Neural crest cell (in vitro differentiated cells): ENCODE data around the gene INPP5J. TPM values are rescaled to one million over a fixed set of nuclear protein-coding genes. Genes with fewer than 3 reads are reported as not detected.

Experiments
- DNase-seq: peaks from one replicate; pipeline ENCODE4 v3.0.0; 2021; ENCODE audit warnings: low read depth, mixed read lengths, low spot score
- H3K27ac Mint-ChIP-seq: one replicate; pipeline ENCODE4 v1.8.0; 2021; ENCODE audit warnings: mild to moderate bottlenecking, mixed read lengths; ENCODE audit not compliant: unreplicated experiment
- H3K27me3 Mint-ChIP-seq: 2 replicates; pipeline ENCODE4 v1.8.0; 2021; ENCODE audit warnings: low read depth, mild to moderate bottlenecking, mixed read lengths
- H3K36me3 Mint-ChIP-seq: 2 replicates; pipeline ENCODE4 v1.8.0; 2021; ENCODE audit warnings: low read depth, mild to moderate bottlenecking, mixed read lengths
- H3K4me1 Mint-ChIP-seq: 2 replicates; pipeline ENCODE4 v1.8.0; 2021; ENCODE audit warnings: mixed read lengths
- H3K4me3 Mint-ChIP-seq: one replicate; pipeline ENCODE4 v1.8.0; 2021; ENCODE audit warnings: mild to moderate bottlenecking, mixed read lengths
- H3K9me3 Mint-ChIP-seq: 2 replicates; pipeline ENCODE4 v1.8.0; 2021; ENCODE audit warnings: mixed read lengths
- total RNA-seq: library from RNA; stranded (reverse); gene quantifications from 2 replicates; pipeline ENCODE4 v1.2.1, GENCODE V29; 2021
- TF ChIP-seq, protein P1 (sequence below): fragments of 200-600 bp; sonication (generic); conservative IDR thresholded peaks from 2 replicates; pipeline ENCODE4 v1.5.0; 2021; ENCODE audit warnings: antibody characterized with exemption, mild to moderate bottlenecking

INPP5J gene
- total RNA-seq, 1 donor from 2014 or later: 4.7 TPM

DNA sequence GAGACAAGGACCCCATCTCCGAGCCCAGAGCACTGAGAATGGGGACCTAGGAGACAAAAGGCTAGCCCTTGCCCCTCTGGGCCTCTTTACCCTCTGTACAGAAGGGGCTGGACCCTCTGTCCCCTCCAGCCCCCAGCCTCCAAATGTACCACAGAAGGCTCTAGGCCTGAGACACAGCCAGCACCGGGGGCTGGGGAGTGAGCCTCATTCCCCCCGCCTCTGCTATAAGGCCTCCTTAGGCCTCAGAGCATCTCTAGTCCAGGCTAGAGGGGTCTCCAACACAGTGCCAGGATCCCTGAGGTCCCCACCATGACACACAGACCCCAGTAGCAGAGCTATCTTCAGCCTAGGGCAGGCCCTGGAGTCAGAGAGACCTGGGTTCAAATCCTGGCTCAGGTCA, 36.8 kb upstream of the INPP5J start:
- no peaks in the 10 kb centered on the region for H3K36me3 Mint-ChIP-seq
- DNase-seq: no peak
- H3K4me1 Mint-ChIP-seq: peaks cover 41% of the 10 kb centered on the region
- TF ChIP-seq, protein P1, sequence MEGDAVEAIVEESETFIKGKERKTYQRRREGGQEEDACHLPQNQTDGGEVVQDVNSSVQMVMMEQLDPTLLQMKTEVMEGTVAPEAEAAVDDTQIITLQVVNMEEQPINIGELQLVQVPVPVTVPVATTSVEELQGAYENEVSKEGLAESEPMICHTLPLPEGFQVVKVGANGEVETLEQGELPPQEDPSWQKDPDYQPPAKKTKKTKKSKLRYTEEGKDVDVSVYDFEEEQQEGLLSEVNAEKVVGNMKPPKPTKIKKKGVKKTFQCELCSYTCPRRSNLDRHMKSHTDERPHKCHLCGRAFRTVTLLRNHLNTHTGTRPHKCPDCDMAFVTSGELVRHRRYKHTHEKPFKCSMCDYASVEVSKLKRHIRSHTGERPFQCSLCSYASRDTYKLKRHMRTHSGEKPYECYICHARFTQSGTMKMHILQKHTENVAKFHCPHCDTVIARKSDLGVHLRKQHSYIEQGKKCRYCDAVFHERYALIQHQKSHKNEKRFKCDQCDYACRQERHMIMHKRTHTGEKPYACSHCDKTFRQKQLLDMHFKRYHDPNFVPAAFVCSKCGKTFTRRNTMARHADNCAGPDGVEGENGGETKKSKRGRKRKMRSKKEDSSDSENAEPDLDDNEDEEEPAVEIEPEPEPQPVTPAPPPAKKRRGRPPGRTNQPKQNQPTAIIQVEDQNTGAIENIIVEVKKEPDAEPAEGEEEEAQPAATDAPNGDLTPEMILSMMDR: no peak
- H3K27ac Mint-ChIP-seq: peak overlapping the region; percentile 95
- no peaks in the 10 kb centered on the region for H3K9me3 Mint-ChIP-seq
- H3K4me3 Mint-ChIP-seq: peak overlapping the region; percentile 76
- peaks cover 5% of the 10 kb centered on the region for H3K27me3 Mint-ChIP-seq

DNA sequence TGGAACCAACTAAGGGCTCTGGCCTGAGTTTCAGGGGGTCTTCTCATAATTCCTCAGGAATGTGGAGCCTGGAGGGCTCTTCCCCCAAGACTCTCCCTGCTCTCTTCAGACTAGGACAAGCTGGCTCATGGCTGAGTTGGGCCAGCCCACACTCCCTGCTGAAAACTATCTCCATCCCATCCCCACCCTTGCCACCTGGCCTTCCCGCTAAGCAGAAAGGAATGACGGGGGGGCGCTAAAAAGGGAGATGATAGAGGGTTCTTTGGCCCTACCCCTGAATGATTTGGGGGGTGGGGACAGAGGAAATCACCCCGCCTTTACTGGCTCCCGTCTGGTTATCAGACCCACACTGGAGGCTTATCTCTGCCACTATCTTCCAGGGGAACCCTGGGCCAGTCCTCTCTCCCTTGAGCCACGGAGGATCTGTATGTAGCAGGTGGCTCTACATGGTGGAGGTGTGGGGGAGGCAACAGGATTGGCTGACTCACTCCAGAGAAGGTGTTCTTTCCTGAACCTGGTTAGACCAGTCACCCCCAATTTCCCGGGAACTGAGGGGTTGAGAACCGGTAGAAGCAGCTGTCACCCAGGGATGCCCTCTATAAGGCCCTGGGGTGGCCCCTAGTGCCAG, 35.9 kb upstream of the INPP5J start:
- DNase-seq: no peak
- TF ChIP-seq, protein P1: no peak
- H3K4me3 Mint-ChIP-seq: peak overlapping the region; percentile 76
- peaks cover 34% of the 10 kb centered on the region for H3K4me1 Mint-ChIP-seq
- peaks cover 5% of the 10 kb centered on the region for H3K27me3 Mint-ChIP-seq
- no peak overlapping the region for H3K27ac Mint-ChIP-seq
- H3K9me3 Mint-ChIP-seq: no peaks in the 10 kb centered on the region
- H3K36me3 Mint-ChIP-seq: no peaks in the 10 kb centered on the region

DNA sequence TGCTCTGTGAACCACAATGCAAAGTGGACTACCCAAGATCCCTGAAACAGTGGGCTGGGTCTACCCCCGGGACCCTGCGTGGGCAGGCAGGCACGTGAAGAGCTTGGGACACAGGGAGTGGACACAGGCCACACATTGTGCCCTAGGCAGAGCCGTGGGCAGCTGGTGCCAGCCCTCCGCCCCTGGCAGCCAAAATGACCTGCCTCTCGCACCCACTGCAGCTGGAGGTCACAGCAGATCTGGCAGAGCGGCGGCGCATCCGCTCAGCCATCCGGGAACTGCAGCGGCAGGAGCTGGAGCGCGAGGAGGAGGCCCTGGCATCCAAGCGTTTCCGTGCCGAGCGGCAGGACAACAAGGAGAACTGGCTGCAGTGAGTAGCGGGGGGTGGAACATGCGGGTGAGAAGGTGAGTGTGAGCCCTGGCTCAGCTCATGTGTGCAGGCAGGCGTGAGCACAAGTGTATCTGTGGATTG, 35.0 kb upstream of the INPP5J start:
- no peak for DNase-seq
- TF ChIP-seq, protein P1: no peak
- H3K27me3 Mint-ChIP-seq: peaks cover 5% of the 10 kb centered on the region
- no peaks in the 10 kb centered on the region for H3K36me3 Mint-ChIP-seq
- H3K4me1 Mint-ChIP-seq: peaks cover 26% of the 10 kb centered on the region
- peak overlapping the region; percentile 91 for H3K27ac Mint-ChIP-seq
- H3K9me3 Mint-ChIP-seq: no peaks in the 10 kb centered on the region
- no peak overlapping the region for H3K4me3 Mint-ChIP-seq

DNA sequence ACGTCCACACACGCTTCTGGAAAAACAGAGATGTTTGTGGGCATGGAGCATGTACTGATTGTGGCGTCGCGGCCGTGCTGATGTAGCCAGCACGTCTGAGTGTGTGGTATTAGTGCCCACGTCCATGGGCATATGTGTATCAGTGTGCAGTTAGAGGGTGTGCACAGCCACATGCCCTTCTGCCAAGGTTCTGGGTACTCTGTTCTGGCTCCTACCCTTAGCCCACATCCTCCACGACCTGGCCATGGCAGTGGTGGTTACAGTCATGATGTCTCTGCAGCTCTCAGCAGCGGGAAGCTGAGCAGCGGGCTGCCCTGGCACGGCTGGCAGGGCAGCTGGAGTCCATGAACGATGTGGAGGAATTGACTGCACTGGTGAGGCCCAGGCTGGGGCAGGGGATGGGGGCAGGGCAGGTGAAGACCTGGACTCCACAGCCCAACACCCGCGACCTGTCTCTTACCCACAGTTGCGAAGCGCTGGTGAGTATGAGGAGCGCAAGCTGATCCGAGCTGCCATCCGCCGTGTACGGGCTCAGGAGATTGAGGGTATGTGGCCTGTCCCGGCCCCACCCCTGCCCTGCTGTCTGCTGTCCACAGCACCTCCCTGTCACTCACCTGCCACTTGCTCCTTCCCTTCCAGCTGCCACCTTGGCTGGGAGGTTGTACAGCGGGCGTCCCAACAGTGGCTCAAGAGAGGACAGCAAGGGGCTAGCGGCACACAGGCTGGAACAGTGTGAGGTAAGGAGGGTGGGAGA, 34.4 kb upstream of the INPP5J start:
- Mint-ChIP-seq H3K27ac (peak overlapping the region; percentile 91), H3K4me1 (peaks cover 21% of the 10 kb centered on the region), H3K36me3 (no peaks in the 10 kb centered on the region), H3K27me3 (peaks cover 5% of the 10 kb centered on the region), H3K9me3 (no peaks in the 10 kb centered on the region), H3K4me3 (no peak overlapping the region)
- TF ChIP-seq, protein P1: no peak
- no peak for DNase-seq

DNA sequence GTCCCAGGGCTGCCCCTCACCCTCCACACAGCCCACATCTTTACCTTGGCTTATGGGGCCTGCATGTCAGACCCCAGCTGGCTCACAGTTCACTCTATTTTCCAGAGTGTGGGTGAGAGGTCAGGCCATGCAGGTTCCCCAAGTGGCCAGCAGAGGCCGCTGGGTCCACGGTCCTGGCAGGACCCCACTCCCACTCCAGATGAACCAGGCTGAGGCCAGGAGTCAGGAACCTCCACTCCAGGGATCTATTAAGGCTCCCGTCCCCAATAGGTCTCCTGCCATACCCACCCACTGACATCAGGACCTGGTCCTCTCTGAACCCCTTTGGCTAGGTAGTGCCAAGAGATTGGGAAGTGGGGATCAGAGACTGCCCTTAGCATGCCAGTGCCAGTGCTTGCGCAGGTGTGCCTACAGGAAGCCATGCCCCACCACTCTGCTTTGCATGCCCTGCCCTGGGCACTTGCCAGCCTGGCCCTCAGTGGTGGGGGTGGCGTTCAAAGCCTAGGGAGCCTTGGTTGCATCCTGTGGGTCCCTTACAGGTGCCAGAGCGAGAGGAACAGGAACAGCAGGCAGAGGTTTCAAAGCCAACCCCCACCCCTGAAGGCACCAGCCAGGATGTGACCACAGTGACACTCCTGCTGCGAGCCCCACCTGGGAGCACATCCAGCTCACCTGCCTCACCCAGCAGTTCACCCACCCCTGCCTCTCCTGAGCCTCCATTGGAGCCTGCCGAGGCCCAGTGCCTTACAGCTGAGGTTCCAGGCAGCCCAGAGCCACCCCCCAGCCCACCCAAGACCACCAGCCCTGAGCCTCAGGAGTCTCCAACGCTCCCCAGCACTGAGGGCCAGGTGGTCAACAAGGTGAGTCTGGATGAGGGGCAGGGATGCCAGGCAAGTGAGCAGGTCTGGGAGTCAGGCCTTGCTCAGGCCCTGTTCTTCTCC, 33.3 kb upstream of the INPP5J start:
- peaks cover 2% of the 10 kb centered on the region for H3K27me3 Mint-ChIP-seq
- H3K36me3 Mint-ChIP-seq: no peaks in the 10 kb centered on the region
- H3K27ac Mint-ChIP-seq: no peak overlapping the region
- peak overlapping the region; percentile 74 for H3K4me3 Mint-ChIP-seq
- peak; percentile 58 for DNase-seq
- TF ChIP-seq, protein P1: peak; percentile 73
- H3K4me1 Mint-ChIP-seq: peaks cover 11% of the 10 kb centered on the region
- no peaks in the 10 kb centered on the region for H3K9me3 Mint-ChIP-seq
